HepG2 (cell line): ENCODE results near the gene MRPS2. TPM values are rescaled to one million over a fixed set of nuclear protein-coding genes. Genes with fewer than 3 reads are reported as not detected.

ENCODE experiments used
- CHD4 ChIP-seq: fragments of 200-600 bp; sonication (generic); IDR thresholded peaks from 2 replicates; pipeline ENCODE4 v1.7.0; 2017; ENCODE audit warnings: mild to moderate bottlenecking, low read length, borderline replicate concordance
- GATA4 ChIP-seq: sonication (generic); IDR thresholded peaks from 2 replicates; pipeline ENCODE4 v1.6.1; 2016; ENCODE audit warnings: antibody characterized with exemption, low read depth, borderline replicate concordance
- GATAD2A ChIP-seq: IDR thresholded peaks from 2 replicates; pipeline ENCODE4 v1.6.1; 2016
- HOXA3 ChIP-seq: sonication (generic); formaldehyde crosslinking; IDR thresholded peaks from 2 replicates; pipeline ENCODE4 v1.5.0; 2020; ENCODE audit warnings: missing genetic modification reagents
- HOXA7 ChIP-seq: sonication (generic); formaldehyde crosslinking; IDR thresholded peaks from 2 replicates; pipeline ENCODE4 v1.8.1; 2022; ENCODE audit warnings: mild to moderate bottlenecking, missing genetic modification reagents, moderate library complexity
- ISL2 ChIP-seq: sonication (generic); formaldehyde crosslinking; IDR thresholded peaks from 2 replicates; pipeline ENCODE4 v1.5.0; 2020; ENCODE audit warnings: missing genetic modification reagents
- PCBP2 ChIP-seq: fragments of 200-400 bp; formaldehyde crosslinking; optimal IDR thresholded peaks from 2 replicates; pipeline ENCODE3; 2018; ENCODE audit warnings: low read length, low read depth; ENCODE audit not compliant: poor library complexity, severe bottlenecking
- RARG ChIP-seq: sonication (generic); formaldehyde crosslinking; IDR thresholded peaks from 2 replicates; pipeline ENCODE4 v1.4.0; 2020; ENCODE audit warnings: low read depth, mild to moderate bottlenecking, missing genetic modification reagents
- RFX3 ChIP-seq: IDR thresholded peaks from 2 replicates; pipeline ENCODE4 v1.6.1; 2016; ENCODE audit warnings: missing biosample characterization, missing genetic modification reagents
- SP5 ChIP-seq: IDR thresholded peaks from 2 replicates; pipeline ENCODE4 v1.6.1; 2016; ENCODE audit warnings: low read depth, borderline replicate concordance
- XRCC5 ChIP-seq: fragments of 200-400 bp; formaldehyde crosslinking; optimal IDR thresholded peaks from 2 replicates; pipeline ENCODE3; 2017; ENCODE audit warnings: mild to moderate bottlenecking, low read length
- YEATS2 ChIP-seq: sonication (generic); formaldehyde crosslinking; IDR thresholded peaks from 2 replicates; pipeline ENCODE4 v1.4.0; 2020; ENCODE audit warnings: missing genetic modification reagents, borderline replicate concordance
- ZFX ChIP-seq: sonication (generic); formaldehyde crosslinking; IDR thresholded peaks from 2 replicates; pipeline ENCODE4 v1.4.0; 2020; ENCODE audit warnings: mild to moderate bottlenecking, low read depth, missing genetic modification reagents, moderate library complexity
- ZNF317 ChIP-seq: sonication (generic); formaldehyde crosslinking; IDR thresholded peaks from 2 replicates; pipeline ENCODE4 v1.5.0; 2020; ENCODE audit warnings: mild to moderate bottlenecking, missing genetic modification reagents
- ZNF333 ChIP-seq: sonication (generic); formaldehyde crosslinking; IDR thresholded peaks from 2 replicates; pipeline ENCODE4 v1.4.0; 2020; ENCODE audit warnings: mild to moderate bottlenecking, missing genetic modification reagents, borderline replicate concordance
- ZNF674 ChIP-seq: sonication (generic); formaldehyde crosslinking; IDR thresholded peaks from 2 replicates; pipeline ENCODE4 v1.5.0; 2020; ENCODE audit warnings: low read depth, mild to moderate bottlenecking, missing genetic modification reagents
- ZNF720 ChIP-seq: sonication (generic); formaldehyde crosslinking; IDR thresholded peaks from 2 replicates; pipeline ENCODE4 v1.4.0; 2020; ENCODE audit warnings: missing genetic modification reagents
- ZNF768 ChIP-seq: sonication (generic); formaldehyde crosslinking; IDR thresholded peaks from 2 replicates; pipeline ENCODE4 v1.4.0; 2020; ENCODE audit warnings: missing genetic modification reagents
- polyA plus RNA-seq, 8 experiments: library from polyadenylated mRNA; depleted of rRNA in 3 of 8; stranded (reverse) in 7 of 8; unstranded in 1 of 8; fragments of >200 nt; fragmentation: Illumina TruSeq in 4 of 8; extraction: Trizol in 4 of 8; gene quantifications; 2 replicates each; pipeline versions ENCODE4 v1.2.1 to v1.2.3, GENCODE V29; 2011 to 2016; ENCODE audit warnings: low read depth in 4 of 8, missing spikeins in 1 of 8, mixed read lengths in 1 of 8; ENCODE audit not compliant: insufficient read depth in 1 of 8
- total RNA-seq, 5 experiments: library from RNA; depleted of rRNA; stranded (reverse); fragments of >200 nt; fragmentation: Illumina TruSeq; extraction: Trizol; gene quantifications; 2 replicates each; pipeline ENCODE4 v1.2.3, GENCODE V29; 2016; ENCODE audit warnings: low read depth in 1 of 5
- TF ChIP-seq, protein P1 (sequence below): sonication (generic); formaldehyde crosslinking; IDR thresholded peaks from 2 replicates; pipeline ENCODE4 v1.4.0; 2020; ENCODE audit warnings: low read depth, missing genetic modification reagents
- TF ChIP-seq, protein P2 (sequence below): sonication (generic); formaldehyde crosslinking; IDR thresholded peaks from 2 replicates; pipeline ENCODE4 v1.9.0; 2022; ENCODE audit warnings: missing genetic modification reagents, mild to moderate bottlenecking, borderline replicate concordance
- TF ChIP-seq, protein P3 (sequence below): sonication (generic); formaldehyde crosslinking; IDR thresholded peaks from 2 replicates; pipeline ENCODE4 v1.4.0; 2020; ENCODE audit warnings: mild to moderate bottlenecking, missing genetic modification reagents
- TF ChIP-seq, protein P4 (sequence below): IDR thresholded peaks from 2 replicates; pipeline ENCODE4 v1.6.1; 2016; ENCODE audit warnings: low read depth

Gene MRPS2
- total and polyA plus RNA-seq, 2 of the 13 experiments (the other 11 are each of a cell fraction or from before 2014, with no cell fraction given): 44.4 to 86.7 TPM

DNA sequence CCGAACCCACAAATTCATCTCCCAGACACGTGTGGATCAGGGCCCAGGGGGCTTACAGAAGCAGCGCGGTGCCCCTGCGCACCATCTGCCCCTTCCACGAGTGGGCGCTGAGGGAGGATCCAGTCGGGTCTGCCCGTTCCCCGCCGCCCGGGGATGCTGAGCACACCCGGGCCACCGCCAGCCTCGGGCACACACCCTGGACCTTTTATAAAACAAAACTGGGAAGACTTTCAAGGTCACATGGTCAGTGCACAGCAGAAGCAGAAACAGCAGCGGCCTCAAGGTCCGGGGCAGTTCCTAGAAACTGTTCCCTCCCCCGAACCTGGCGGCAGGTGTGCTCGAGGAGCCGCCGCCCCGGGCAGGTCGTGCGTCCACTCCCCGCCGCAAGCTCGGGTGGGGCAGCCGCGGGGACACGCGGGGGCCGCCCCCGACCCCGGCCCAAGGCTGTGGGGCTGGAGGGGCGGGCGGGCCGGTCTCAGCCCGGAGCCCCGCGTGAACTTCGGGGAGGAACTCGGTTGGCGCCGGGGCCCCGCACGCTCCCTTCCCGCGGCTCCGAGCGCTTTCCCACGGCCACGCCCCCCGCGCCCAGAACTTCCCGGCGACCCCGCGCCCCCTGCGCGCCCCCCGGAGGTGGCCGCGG is 21.5 kb upstream of the MRPS2 start (continued):
- TF ChIP-seq SP5 (CRISPR knock-in tag) (0 out of 2 replicates have a peak, but pooled peaks have one; percentile 3), ZNF720 (CRISPR knock-in tag) (no peak), CHD4 (no peak), GATA4 (no peak), HOXA7 (CRISPR knock-in tag) (no peak), ISL2 (no peak), XRCC5 (peak; percentile 17), ZNF768 (CRISPR knock-in tag) (peak; percentile 71), ZNF674 (CRISPR knock-in tag) (no peak), ZNF333 (no peak), RARG (CRISPR knock-in tag) (no peak), ZFX (CRISPR knock-in tag) (peak; percentile 40), YEATS2 (no peak), PCBP2 (no peak), RFX3 (CRISPR knock-in tag) (no peak), HOXA3 (0 out of 2 replicates have a peak, but pooled peaks have one; percentile 3), ZNF317 (CRISPR knock-in tag) (no peak), GATAD2A (CRISPR knock-in tag) (0 out of 2 replicates have a peak, but pooled peaks have one; percentile 24)
- TF ChIP-seq, protein P1, sequence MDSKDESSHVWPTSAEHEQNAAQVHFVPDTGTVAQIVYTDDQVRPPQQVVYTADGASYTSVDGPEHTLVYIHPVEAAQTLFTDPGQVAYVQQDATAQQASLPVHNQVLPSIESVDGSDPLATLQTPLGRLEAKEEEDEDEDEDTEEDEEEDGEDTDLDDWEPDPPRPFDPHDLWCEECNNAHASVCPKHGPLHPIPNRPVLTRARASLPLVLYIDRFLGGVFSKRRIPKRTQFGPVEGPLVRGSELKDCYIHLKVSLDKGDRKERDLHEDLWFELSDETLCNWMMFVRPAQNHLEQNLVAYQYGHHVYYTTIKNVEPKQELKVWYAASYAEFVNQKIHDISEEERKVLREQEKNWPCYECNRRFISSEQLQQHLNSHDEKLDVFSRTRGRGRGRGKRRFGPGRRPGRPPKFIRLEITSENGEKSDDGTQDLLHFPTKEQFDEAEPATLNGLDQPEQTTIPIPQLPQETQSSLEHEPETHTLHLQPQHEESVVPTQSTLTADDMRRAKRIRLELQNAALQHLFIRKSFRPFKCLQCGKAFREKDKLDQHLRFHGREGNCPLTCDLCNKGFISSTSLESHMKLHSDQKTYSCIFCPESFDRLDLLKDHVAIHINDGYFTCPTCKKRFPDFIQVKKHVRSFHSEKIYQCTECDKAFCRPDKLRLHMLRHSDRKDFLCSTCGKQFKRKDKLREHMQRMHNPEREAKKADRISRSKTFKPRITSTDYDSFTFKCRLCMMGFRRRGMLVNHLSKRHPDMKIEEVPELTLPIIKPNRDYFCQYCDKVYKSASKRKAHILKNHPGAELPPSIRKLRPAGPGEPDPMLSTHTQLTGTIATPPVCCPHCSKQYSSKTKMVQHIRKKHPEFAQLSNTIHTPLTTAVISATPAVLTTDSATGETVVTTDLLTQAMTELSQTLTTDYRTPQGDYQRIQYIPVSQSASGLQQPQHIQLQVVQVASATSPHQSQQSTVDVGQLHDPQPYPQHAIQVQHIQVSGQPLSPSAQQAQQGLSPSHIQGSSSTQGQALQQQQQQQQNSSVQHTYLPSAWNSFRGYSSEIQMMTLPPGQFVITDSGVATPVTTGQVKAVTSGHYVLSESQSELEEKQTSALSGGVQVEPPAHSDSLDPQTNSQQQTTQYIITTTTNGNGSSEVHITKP: no peak
- TF ChIP-seq, protein P2, sequence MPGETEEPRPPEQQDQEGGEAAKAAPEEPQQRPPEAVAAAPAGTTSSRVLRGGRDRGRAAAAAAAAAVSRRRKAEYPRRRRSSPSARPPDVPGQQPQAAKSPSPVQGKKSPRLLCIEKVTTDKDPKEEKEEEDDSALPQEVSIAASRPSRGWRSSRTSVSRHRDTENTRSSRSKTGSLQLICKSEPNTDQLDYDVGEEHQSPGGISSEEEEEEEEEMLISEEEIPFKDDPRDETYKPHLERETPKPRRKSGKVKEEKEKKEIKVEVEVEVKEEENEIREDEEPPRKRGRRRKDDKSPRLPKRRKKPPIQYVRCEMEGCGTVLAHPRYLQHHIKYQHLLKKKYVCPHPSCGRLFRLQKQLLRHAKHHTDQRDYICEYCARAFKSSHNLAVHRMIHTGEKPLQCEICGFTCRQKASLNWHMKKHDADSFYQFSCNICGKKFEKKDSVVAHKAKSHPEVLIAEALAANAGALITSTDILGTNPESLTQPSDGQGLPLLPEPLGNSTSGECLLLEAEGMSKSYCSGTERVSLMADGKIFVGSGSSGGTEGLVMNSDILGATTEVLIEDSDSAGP (CRISPR knock-in tag): peak; percentile 36; the same call in 1 of the 2 replicates
- TF ChIP-seq, protein P3, sequence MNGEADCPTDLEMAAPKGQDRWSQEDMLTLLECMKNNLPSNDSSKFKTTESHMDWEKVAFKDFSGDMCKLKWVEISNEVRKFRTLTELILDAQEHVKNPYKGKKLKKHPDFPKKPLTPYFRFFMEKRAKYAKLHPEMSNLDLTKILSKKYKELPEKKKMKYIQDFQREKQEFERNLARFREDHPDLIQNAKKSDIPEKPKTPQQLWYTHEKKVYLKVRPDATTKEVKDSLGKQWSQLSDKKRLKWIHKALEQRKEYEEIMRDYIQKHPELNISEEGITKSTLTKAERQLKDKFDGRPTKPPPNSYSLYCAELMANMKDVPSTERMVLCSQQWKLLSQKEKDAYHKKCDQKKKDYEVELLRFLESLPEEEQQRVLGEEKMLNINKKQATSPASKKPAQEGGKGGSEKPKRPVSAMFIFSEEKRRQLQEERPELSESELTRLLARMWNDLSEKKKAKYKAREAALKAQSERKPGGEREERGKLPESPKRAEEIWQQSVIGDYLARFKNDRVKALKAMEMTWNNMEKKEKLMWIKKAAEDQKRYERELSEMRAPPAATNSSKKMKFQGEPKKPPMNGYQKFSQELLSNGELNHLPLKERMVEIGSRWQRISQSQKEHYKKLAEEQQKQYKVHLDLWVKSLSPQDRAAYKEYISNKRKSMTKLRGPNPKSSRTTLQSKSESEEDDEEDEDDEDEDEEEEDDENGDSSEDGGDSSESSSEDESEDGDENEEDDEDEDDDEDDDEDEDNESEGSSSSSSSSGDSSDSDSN (CRISPR knock-in tag): peak; percentile 37; the same call in 1 of the 2 replicates
- TF ChIP-seq, protein P4, sequence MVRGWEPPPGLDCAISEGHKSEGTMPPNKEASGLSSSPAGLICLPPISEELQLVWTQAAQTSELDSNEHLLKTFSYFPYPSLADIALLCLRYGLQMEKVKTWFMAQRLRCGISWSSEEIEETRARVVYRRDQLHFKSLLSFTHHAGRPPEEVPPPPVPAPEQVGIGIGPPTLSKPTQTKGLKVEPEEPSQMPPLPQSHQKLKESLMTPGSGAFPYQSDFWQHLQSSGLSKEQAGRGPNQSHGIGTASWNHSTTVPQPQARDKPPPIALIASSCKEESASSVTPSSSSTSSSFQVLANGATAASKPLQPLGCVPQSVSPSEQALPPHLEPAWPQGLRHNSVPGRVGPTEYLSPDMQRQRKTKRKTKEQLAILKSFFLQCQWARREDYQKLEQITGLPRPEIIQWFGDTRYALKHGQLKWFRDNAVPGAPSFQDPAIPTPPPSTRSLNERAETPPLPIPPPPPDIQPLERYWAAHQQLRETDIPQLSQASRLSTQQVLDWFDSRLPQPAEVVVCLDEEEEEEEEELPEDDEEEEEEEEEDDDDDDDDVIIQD (CRISPR knock-in tag): no peak
